Right lobe of liver (tissue), 6 donors: ENCODE results near the gene CDH2. TPM values are rescaled to one million over a fixed set of nuclear protein-coding genes. Genes with fewer than 3 reads are reported as not detected.
"Not testable (repeated sequence)": the region's sequence is repeated elsewhere in the genome, so short reads cannot be mapped to it uniquely, and the experiment has no call there.

Experiments
- ATAC-seq, 4 donors: fragments of 200-7000 bp; cut with Tn5 transposase; one replicate each; pipeline ENCODE4 v1.9.1; 2020; ENCODE audit warnings: mild to moderate bottlenecking in 4 of 4, moderate library complexity in 4 of 4
- DNase-seq, 3 donors: peaks; one replicate each; pipeline ENCODE4 v3.0.0-alpha.2; 2020
- H3K27ac ChIP-seq, 3 donors: fragments of 200-600 bp; one replicate each; pipeline ENCODE4 v1.8.0; 2022
- H3K27me3 ChIP-seq, 2 donors: fragments of 200-600 bp; one replicate each; pipeline ENCODE4 v1.8.0; 2022
- H3K36me3 ChIP-seq, 4 donors: fragments of 200-600 bp; sonication (generic) in 1 of 4; one replicate each; pipeline versions ENCODE4 v1.5.1 to v1.8.0; 2017 to 2022; ENCODE audit warnings: control low read depth in 1 of 4
- H3K4me1 ChIP-seq, 4 donors: fragments of 200-600 bp; sonication (generic) in 1 of 4; one replicate each; pipeline versions ENCODE4 v1.5.1 to v1.8.0; 2017 to 2022; ENCODE audit warnings: control low read depth in 1 of 4
- H3K4me3 ChIP-seq, 3 donors: fragments of 200-600 bp; one replicate each; pipeline ENCODE4 v1.8.0; 2022
- H3K9me3 ChIP-seq, 4 donors: fragments of 200-600 bp; sonication (generic) in 1 of 4; one replicate each; pipeline versions ENCODE4 v1.5.1 to v1.8.0; 2017 to 2022; ENCODE audit warnings: control low read depth in 1 of 4
- POLR2A ChIP-seq: fragments of 450-650 bp; IDR thresholded peaks from one replicate; pipeline ENCODE4 v1.6.1; 2017; ENCODE audit warnings: antibody characterized with exemption, mild to moderate bottlenecking
- WGBS: methylation state at CpG from one replicate; pipeline ENCODE4 v1.1.6; 2018; ENCODE audit warnings: low coverage, low lambda C conversion rate; ENCODE audit not compliant: insufficient coverage; ENCODE audit errors: missing lambda C conversion rate; 5-methylcytosine and 5-hydroxymethylcytosine counted together
- intact Hi-C, 2 donors: fragments of 100-400 bp; cut with DNase I; formaldehyde crosslinking; loops; one replicate each; pipeline versions ENCODE4 v1.11.2 to v1.14.1; 2022
- total RNA-seq, 6 experiments: library from RNA; depleted of rRNA in 2 of 6; stranded (reverse); fragments of >200 nt in 2 of 6; fragmentation: NEBNext Ultra II Directional in 3 of 6; extraction: Animal tissue kit (Norgen Biotek cat#: 25700) in 3 of 6; gene quantifications; one replicate each; pipeline versions ENCODE4 v1.1.0 to v1.2.4, GENCODE V29; 2016 to 2023
- TF ChIP-seq, protein P1 (sequence below), 4 donors: fragments of 200-600 bp in 3 of 4; fragments of 450-650 bp in 1 of 4; IDR thresholded peaks; one replicate each; pipeline versions ENCODE4 v1.5.1 to v1.8.0; 2016 to 2022; ENCODE audit warnings: antibody characterized with exemption in 4 of 4, mild to moderate bottlenecking in 2 of 4
- donor health status: DM: no; HTN: yes; CAD: no.
- donor health status: DM: no; HTN: no; CAD: no.
- donor health status: DM: no; HTN: no; CAD: no.
- donor health status: DM: no; HTN: yes; CAD: no.
- donor health status: DM: no; HTN: yes; CAD: no.

The CDH2 gene
- total RNA-seq, 6 experiments from 2014 or later: 32.3 to 46.8 (median 35.8) TPM

DNA sequence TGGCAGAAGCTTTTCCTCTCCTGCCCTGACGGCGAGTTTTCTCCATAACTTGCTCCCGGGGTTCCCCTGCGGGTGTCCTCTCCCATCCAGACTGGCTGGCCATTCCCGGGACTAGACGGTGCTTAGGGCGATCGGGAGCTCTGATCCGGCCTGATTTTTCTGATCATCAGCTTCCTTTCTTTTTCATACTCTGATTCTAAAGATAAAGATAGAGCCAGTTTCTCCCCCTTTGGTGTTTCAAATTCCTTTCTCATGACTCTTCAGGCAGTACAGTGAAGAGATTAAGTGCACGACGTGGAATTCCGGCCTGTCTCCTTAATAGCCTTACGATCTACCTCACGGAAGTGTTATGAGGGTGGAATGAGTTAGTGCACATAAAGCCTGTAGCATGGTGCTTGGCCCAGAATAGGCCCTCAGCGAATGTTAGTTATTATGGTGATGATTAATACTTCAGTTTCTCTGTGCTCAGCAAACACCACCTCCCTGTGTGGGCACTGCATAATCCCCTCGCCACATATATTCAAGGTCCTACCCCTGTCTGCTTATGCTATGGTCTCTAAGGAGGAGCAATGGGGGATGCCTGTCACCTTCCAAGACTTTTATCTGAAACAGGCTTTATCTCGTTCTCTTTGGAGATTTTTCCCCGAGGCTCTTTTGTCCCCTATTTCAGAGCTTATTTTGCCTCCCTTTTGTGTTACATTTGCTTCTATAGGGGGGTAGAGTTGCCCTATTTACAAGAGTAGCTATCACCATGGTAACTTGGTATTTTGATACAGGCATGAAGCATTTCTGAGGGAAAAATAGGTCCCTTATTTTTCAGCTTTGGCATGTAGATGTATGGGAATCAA is 254.8 kb downstream of the CDH2 start:
- ATAC-seq (no peak), DNase-seq (no peak)
- Histone ChIP-seq H3K27me3 (no peaks in the 10 kb centered on the region), H3K4me3 (no peak overlapping the region), H3K27ac (no peak overlapping the region), H3K36me3 (no peaks in the 10 kb centered on the region), H3K4me1 (no peaks in the 10 kb centered on the region), H3K9me3 (no peaks in the 10 kb centered on the region)
- WGBS: 67% methylated on average over 16 of the region's 18 CpGs
- intact Hi-C loops: no loop called here
- TF ChIP-seq POLR2A: no peak
- TF ChIP-seq, protein P1, sequence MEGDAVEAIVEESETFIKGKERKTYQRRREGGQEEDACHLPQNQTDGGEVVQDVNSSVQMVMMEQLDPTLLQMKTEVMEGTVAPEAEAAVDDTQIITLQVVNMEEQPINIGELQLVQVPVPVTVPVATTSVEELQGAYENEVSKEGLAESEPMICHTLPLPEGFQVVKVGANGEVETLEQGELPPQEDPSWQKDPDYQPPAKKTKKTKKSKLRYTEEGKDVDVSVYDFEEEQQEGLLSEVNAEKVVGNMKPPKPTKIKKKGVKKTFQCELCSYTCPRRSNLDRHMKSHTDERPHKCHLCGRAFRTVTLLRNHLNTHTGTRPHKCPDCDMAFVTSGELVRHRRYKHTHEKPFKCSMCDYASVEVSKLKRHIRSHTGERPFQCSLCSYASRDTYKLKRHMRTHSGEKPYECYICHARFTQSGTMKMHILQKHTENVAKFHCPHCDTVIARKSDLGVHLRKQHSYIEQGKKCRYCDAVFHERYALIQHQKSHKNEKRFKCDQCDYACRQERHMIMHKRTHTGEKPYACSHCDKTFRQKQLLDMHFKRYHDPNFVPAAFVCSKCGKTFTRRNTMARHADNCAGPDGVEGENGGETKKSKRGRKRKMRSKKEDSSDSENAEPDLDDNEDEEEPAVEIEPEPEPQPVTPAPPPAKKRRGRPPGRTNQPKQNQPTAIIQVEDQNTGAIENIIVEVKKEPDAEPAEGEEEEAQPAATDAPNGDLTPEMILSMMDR (IDR thresholded peaks at IDR 0.05): no peak

DNA sequence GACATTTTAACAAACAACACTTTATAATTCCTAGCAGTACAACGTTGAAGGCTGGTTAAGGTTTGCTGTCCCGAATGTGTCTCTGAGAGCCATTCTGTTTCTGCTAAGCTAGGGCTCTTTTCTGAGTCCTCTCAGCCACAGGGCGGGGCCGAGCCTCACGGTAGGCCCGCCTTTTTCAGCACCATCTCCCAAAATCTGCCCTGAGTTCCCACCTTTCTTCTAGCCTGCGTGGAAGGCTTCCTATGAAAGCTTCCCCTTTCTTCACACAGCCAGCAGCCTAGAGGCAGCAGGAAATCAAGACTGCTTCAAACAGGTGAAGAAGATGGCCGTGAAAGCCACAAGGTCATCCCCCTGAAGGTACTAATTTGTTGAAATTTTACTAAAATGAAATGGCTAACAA is 255.5 kb downstream of the CDH2 start:
- Histone ChIP-seq H3K27ac (no peak overlapping the region), H3K9me3 (no peaks in the 10 kb centered on the region), H3K4me1 (no peaks in the 10 kb centered on the region), H3K36me3 (no peaks in the 10 kb centered on the region), H3K27me3 (no peaks in the 10 kb centered on the region), H3K4me3 (no peak overlapping the region)
- WGBS: 49% methylated on average over 6 of the region's 8 CpGs
- ATAC-seq (no peak), DNase-seq (no peak)
- intact Hi-C loops: no loop called here
- no peak for TF ChIP-seq POLR2A
- TF ChIP-seq, protein P1 (IDR thresholded peaks at IDR 0.05): no peak

DNA sequence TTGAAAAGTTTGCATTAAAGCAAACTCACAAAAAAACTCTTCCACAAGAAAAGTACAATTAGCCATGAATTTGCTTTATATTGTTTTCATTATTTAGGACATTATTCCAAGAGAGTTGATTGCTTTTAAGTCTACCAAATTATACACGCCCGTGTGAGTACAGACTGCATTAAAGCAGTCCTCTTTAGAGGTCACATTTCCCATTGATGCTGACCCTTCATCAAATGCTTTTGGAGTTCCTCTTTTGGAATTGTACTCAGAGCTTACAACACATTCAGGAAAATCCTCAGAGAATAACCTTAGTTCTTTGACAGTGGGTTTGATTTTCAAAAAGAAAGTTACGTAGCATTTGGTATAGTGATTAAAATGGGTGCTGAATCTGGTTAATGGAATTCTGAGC is 256.1 kb downstream of the CDH2 start:
- 77% methylated on average over 3 of the region's 3 CpGs for WGBS
- Histone ChIP-seq H3K4me3 (no peak overlapping the region), H3K36me3 (no peaks in the 10 kb centered on the region)

DNA sequence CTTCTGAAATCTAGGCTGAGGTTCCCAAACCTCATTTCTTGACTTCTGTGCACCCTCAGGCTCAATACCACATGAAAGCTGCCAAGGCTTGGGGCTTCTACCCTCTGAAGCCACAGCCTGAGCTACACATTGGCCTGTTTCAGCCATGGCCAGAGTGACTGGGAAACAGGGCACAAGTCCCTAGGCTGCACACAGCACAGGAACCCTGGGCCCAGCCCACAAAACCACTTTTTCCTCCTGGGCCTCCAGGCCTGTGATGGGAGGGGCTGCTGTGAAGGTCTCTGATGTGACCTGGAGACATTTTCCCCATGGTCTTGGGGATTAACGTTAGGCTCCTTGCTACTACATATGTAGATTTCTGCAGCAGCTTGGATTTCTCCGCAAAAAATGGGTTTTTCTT is 270.7 kb downstream of the CDH2 start:
- H3K9me3 ChIP-seq, ATAC-seq, H3K4me3 ChIP-seq, H3K27ac ChIP-seq, DNase-seq, H3K4me1 ChIP-seq, H3K27me3 ChIP-seq, H3K36me3 ChIP-seq, intact Hi-C loops: not testable (repeated sequence)
- 50% methylated on average over 1 of the region's 2 CpGs for WGBS

More for the DNA sequence above, 256.1 kb downstream of the CDH2 start:
- Histone ChIP-seq H3K27me3 (no peaks in the 10 kb centered on the region), H3K27ac (no peak overlapping the region), H3K4me1 (no peaks in the 10 kb centered on the region), H3K9me3 (no peaks in the 10 kb centered on the region)
- TF ChIP-seq POLR2A: no peak
- TF ChIP-seq, protein P1 (IDR thresholded peaks at IDR 0.05): no peak
- no peak for ATAC-seq
- DNase-seq: no peak
- intact Hi-C loops: no loop called here

DNA sequence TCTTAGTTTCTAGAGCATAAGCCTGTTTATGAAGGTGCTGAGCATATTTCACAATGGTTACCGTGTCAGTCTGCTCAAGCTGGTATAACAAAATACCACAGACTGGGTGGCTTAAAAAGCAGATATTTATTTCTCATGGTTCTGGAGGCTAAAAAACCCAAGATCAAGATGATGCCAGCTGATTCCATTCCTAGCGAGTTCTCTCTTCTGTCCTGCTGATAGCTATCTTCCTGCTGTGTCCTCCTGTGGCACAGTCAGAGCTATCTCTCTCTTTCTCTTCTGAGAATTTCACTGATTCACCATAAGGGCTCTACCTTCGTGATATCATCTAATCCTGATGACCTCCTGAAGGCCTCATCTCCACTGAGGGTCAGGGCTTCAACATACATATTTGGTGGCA is 273.0 kb downstream of the CDH2 start:
- Histone ChIP-seq H3K4me3 (no peak overlapping the region), H3K4me1 (no peaks in the 10 kb centered on the region), H3K27ac (no peak overlapping the region), H3K36me3 (no peaks in the 10 kb centered on the region), H3K9me3 (no peaks in the 10 kb centered on the region), H3K27me3 (no peaks in the 10 kb centered on the region)
- DNase-seq (no peak), ATAC-seq (no peak)
- 39% methylated on average over 3 of the region's 3 CpGs for WGBS
- TF ChIP-seq POLR2A: no peak
- intact Hi-C loops: no loop called here
